NT2/D1 (cell line): ENCODE data around the gene GAK.

Source experiments
- DNase-seq: peaks from one replicate; pipeline ENCODE4 v3.0.0-alpha.2; 2011; ENCODE audit warnings: low read depth, low spot score
- H3K27me3 ChIP-seq: 2 replicates; pipeline ENCODE4 v1.6.0; 2011; ENCODE audit warnings: mild to moderate bottlenecking; ENCODE audit not compliant: insufficient read length, insufficient read depth
- H3K36me3 ChIP-seq: 2 replicates; pipeline ENCODE4 v1.6.1; 2011; ENCODE audit warnings: mild to moderate bottlenecking, low read length, mixed read lengths; ENCODE audit not compliant: insufficient read depth, insufficient read length
- H3K4me1 ChIP-seq: 2 replicates; pipeline ENCODE4 v1.5.1; 2011; ENCODE audit not compliant: insufficient read depth, insufficient read length
- H3K4me3 ChIP-seq: 2 replicates; pipeline ENCODE4 v1.5.1; 2011; ENCODE audit warnings: low read depth; ENCODE audit not compliant: insufficient read length
- H3K9ac ChIP-seq: 2 replicates; pipeline ENCODE4 v1.6.0; 2011; ENCODE audit warnings: low read depth; ENCODE audit not compliant: insufficient read length
- H3K9me3 ChIP-seq: 2 replicates; pipeline ENCODE4 v1.5.1; 2011; ENCODE audit warnings: mild to moderate bottlenecking, low read length; ENCODE audit not compliant: insufficient read depth
- SUZ12 ChIP-seq: IDR thresholded peaks from 2 replicates; pipeline ENCODE4 v1.6.1; 2011; ENCODE audit not compliant: insufficient read length, insufficient read depth; ENCODE audit errors: extremely low read depth
- YY1 ChIP-seq: IDR thresholded peaks from 2 replicates; pipeline ENCODE4 v1.6.1; 2011; ENCODE audit not compliant: insufficient read length, insufficient read depth
- ZNF274 ChIP-seq: IDR thresholded peaks from 2 replicates; pipeline ENCODE4 v1.6.1; 2011; ENCODE audit warnings: mild to moderate bottlenecking, low read depth, low read length

Gene GAK

GRCh38 chr4:850323-850945 lies 81.7 kb downstream of the GAK start:
- H3K36me3 ChIP-seq, result peaks cover 70% of the 10 kb centered on the region
- H3K9me3 ChIP-seq, result no peaks in the 10 kb centered on the region
- H3K27me3 ChIP-seq, result no peaks in the 10 kb centered on the region
- no peak overlapping the region for H3K4me3 ChIP-seq
- H3K9ac ChIP-seq, result no peak overlapping the region
- no peak for DNase-seq
- TF ChIP-seq SUZ12 (no peak), YY1 (no peak), ZNF274 (no peak)
- H3K4me1 ChIP-seq, result peaks cover 6% of the 10 kb centered on the region

- Histone ChIP-seq H3K9ac (no peak overlapping the region), H3K27me3 (no peaks in the 10 kb centered on the region), H3K36me3 (peaks cover 69% of the 10 kb centered on the region), H3K4me3 (no peak overlapping the region), H3K4me1 (peaks cover 10% of the 10 kb centered on the region), H3K9me3 (no peaks in the 10 kb centered on the region)
- no peak for TF ChIP-seq ZNF274
- no peak for TF ChIP-seq YY1
- TF ChIP-seq SUZ12, result no peak
- no peak for DNase-seq
Observed at GRCh38 chr4:849478-850175, 82.5 kb downstream of the GAK start.

- no peaks in the 10 kb centered on the region for H3K27me3 ChIP-seq
- peaks cover 67% of the 10 kb centered on the region for H3K36me3 ChIP-seq
- no peak overlapping the region for H3K4me3 ChIP-seq
- TF ChIP-seq SUZ12 (no peak), ZNF274 (no peak), YY1 (no peak)
- H3K9ac ChIP-seq, result no peak overlapping the region
- peaks cover 10% of the 10 kb centered on the region for H3K4me1 ChIP-seq
- H3K9me3 ChIP-seq, result no peaks in the 10 kb centered on the region
- DNase-seq, result no peak
Observed at GRCh38 chr4:848803-849477, 83.2 kb downstream of the GAK start.

GRCh38 chr4:848307-848691 lies 83.8 kb downstream of the GAK start:
- Histone ChIP-seq H3K4me3 (no peak overlapping the region), H3K9ac (no peak overlapping the region), H3K4me1 (peaks cover 10% of the 10 kb centered on the region), H3K27me3 (no peaks in the 10 kb centered on the region), H3K36me3 (peaks cover 67% of the 10 kb centered on the region), H3K9me3 (no peaks in the 10 kb centered on the region)
- no peak for DNase-seq
- TF ChIP-seq ZNF274, result no peak
- no peak for TF ChIP-seq SUZ12
- no peak for TF ChIP-seq YY1

- Histone ChIP-seq H3K4me1 (peaks cover 10% of the 10 kb centered on the region), H3K9me3 (no peaks in the 10 kb centered on the region), H3K36me3 (peaks cover 60% of the 10 kb centered on the region), H3K27me3 (no peaks in the 10 kb centered on the region), H3K9ac (no peak overlapping the region), H3K4me3 (no peak overlapping the region)
- DNase-seq, result no peak
- TF ChIP-seq SUZ12 (no peak), ZNF274 (no peak), YY1 (no peak)
Observed at GRCh38 chr4:845836-846251, 86.3 kb downstream of the GAK start.

- Histone ChIP-seq H3K27me3 (no peaks in the 10 kb centered on the region), H3K4me1 (peaks cover 10% of the 10 kb centered on the region), H3K4me3 (no peak overlapping the region), H3K9ac (peak overlapping the region; percentile 21), H3K36me3 (peaks cover 55% of the 10 kb centered on the region), H3K9me3 (no peaks in the 10 kb centered on the region)
- TF ChIP-seq SUZ12 (no peak), YY1 (no peak), ZNF274 (no peak)
- no peak for DNase-seq
Observed at GRCh38 chr4:845233-845835, 86.8 kb downstream of the GAK start.

GRCh38 chr4:844752-845232 lies 87.3 kb downstream of the GAK start:
- Histone ChIP-seq H3K27me3 (no peaks in the 10 kb centered on the region), H3K9me3 (0 out of 2 replicates have a peak, but pooled peaks cover under 1% of the 10 kb centered on the region), H3K4me1 (peaks cover 10% of the 10 kb centered on the region), H3K36me3 (peaks cover 49% of the 10 kb centered on the region), H3K4me3 (no peak overlapping the region), H3K9ac (peak overlapping the region; percentile 21)
- TF ChIP-seq YY1 (no peak), ZNF274 (no peak), SUZ12 (no peak)
- no peak for DNase-seq
